ENCODE measurements around the gene ZNF808.
"Not testable (repeated sequence)": the region's sequence is repeated elsewhere in the genome, so short reads cannot be mapped to it uniquely, and the experiment has no call there.

The ZNF808 gene

DNA sequence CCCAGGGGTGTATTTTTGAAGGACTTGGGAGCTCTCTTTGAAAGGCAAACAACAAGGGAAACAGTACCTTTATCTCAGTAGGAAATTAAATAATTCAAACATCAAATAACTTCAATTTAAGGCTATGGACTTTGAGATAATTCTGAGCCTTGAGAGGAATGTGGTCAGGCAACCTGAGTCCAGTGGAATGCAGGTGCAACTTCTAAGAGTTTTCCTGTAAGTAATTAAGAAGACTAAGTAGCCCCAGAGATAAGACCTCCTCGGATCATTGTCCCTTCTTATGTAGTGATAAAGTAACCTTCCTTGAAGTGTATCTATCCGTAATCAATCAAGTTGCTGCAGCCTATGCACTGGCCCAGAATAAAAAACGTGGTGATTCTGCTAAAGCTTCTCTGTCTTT, 71.8 kb downstream of the ZNF808 start:
- no peak for DNase-seq (ENCODE audit: low read depth)
- H3K4me3 ChIP-seq (ENCODE audit: low read depth, low read length), result no peak overlapping the region
- TF ChIP-seq CTCF (IDR thresholded peaks at IDR 0.05; ENCODE audit: insufficient read depth, low read depth, low read length, missing control alignments), result no peak

DNA sequence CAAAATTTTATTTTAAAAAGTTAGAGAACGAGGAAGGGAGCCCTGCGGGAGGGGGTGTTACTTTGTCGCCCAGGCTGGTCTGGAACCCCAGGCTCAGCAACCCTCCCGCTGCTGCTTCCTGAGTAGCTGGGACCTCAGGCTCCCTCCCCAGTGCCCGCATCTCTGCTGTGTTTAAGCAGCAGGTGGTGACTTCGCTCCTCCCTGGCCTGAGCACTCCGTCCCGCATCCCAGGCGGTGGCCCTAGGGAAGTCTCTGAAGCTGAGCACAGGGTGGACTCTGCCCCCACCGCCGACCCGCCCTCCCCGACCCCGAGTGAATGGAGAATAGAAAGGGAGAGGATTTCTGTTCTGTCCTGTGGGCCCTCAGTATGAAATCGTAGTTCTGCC, 73.2 kb downstream of the ZNF808 start:
- H3K4me3 ChIP-seq (ENCODE audit: low read depth, low read length), result peak overlapping the region; percentile 48
- peak; percentile 25 for DNase-seq (ENCODE audit: low read depth)
- no peak for TF ChIP-seq CTCF (IDR thresholded peaks at IDR 0.05; ENCODE audit: insufficient read depth, low read depth, low read length, missing control alignments)

DNA sequence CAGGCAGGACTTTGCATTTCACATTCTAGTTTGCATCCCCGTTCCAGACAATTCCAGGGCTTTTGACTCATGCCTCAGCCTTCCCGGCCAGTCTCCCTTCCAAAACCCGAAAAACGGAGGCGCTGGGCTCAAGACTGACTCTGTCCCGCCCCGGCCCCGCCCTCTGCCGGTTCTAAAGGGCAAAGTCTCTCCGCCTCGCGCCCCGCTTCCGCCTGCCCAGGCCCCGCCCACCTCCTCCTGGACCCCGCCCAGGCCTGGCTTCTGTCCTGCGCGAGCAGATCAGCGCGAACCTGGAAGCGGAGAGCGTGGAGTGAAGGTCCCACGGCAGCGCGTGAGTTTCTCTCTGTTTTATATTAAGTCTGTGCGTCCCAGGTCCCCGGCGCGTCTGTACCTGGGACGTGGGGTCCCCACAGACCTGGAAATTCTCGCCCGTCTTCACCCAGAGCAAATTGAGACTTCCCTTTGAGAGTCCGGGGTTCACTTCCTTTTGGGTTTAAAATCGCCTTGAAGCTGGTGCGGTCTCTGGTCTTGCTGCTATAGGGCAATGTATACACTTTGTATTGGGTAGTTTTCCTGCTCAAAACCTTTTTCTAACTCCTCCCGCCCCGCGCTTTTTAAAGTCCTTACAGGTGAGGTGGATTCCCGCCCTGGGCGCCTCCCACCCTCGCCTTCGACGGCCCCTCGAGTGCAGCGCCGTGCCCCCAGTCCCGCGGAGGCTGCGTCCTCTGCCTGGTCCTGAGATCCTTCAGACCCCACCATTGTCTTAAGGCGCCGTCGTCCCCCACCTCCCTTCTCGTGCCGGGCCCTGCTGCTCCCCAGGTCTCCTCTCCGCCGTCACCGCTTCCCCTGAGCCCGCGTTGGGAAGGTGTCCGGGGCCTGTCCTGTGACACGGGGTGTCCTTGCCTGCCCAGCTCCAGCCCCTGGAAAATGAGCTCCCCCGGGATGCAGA, 73.8 kb downstream of the ZNF808 start:
- DNase-seq (ENCODE audit: low read depth), result peak; percentile 93
- peak overlapping the region; percentile 48 for H3K4me3 ChIP-seq (ENCODE audit: low read depth, low read length)
- peak; percentile 28 for TF ChIP-seq CTCF (IDR thresholded peaks at IDR 0.05; ENCODE audit: insufficient read depth, low read depth, low read length, missing control alignments)

GRCh38 chr19:52601974-52602366, 74.5 kb downstream of the ZNF808 start:
- peak overlapping the region; percentile 48 for H3K4me3 ChIP-seq (ENCODE audit: low read depth, low read length)
- DNase-seq (ENCODE audit: low read depth), result not testable (repeated sequence)

DNA sequence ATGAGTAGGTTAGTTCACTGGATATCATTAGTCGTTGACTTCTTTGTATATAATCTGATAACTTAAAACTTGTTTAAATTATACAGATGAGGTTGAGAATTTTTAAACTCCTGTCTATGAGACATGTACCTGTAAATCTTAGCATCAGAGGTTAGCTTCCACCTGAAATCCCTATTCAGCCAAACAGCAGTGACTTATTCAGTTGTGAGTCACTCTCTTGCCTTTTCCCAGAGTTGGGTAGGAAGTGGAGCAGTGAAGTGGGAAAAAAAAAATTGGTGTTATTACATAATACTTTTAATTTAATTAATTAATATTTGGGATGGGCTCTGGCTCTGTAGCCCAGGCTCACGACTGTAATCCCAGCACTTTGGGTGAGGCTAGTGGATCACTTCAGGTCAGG, 75.5 kb downstream of the ZNF808 start:
- TF ChIP-seq CTCF (IDR thresholded peaks at IDR 0.05; ENCODE audit: insufficient read depth, low read depth, low read length, missing control alignments), result no peak
- DNase-seq (ENCODE audit: low read depth), result no peak
- no peak overlapping the region for H3K4me3 ChIP-seq (ENCODE audit: low read depth, low read length)

- no peak for DNase-seq (ENCODE audit: low read depth)
- TF ChIP-seq CTCF (IDR thresholded peaks at IDR 0.05; ENCODE audit: insufficient read depth, low read depth, low read length, missing control alignments), result no peak
- no peak overlapping the region for H3K4me3 ChIP-seq (ENCODE audit: low read depth, low read length)
These were observed 76.2 kb downstream of the ZNF808 start for GRCh38 chr19:52603558-52604207.
